ENCODE results near the gene TTC7B. TPM values are rescaled to one million over a fixed set of nuclear protein-coding genes. Genes with fewer than 3 reads are reported as not detected.

TTC7B gene
- total and polyA plus RNA-seq, 2 of the 13 experiments (the other 11 are each of a cell fraction or from before 2014, with no cell fraction given), result 1.3 to 3.2 TPM

DNA sequence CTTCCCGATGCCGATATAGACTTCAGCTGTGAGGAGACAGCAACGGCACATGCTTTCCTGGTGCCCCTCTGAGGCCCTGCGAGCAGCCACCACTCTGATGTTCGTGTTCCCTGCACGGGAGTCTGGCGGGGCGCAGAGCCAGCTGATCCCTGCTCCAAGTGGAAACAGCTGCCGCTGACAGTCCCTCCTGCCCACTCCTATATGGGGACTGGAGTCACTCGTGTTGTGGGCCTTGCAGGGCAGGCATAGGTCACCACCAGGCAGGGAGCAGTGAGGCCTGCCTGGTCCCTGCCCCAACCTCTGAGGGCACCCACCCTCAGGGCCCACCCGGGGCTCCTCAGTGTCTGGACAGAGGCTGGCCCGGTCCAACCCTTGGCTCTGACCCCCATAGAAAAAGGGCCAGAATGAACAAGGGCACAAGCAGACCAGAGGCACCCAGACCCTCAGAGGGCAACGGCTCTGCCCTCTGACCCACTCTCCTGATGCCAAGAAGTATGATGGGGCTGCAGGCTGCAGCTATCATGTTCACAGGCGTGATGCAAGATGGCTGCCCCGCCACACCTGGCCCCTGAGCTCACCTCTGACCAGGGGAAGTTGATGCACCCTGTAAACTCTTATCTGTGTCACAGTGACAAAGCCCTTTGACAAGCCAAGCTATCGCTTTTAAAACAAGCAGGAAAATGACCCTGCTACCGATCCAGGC is 237.8 kb downstream of the TTC7B start:
- H3K9me3 ChIP-seq (ENCODE audit: low read length), result no peaks in the 10 kb centered on the region
- no peak overlapping the region for H3K4me2 ChIP-seq (ENCODE audit: low read depth, low read length)
- H3K27me3 ChIP-seq (ENCODE audit: control insufficient read depth in 1 of 2, insufficient read depth in 2 of 2, low read length in 2 of 2), result no peaks in the 10 kb centered on the region; a peak in 1 of 5 replicates
- POLR2A ChIA-PET, result no interaction called here
- BruUV-seq (replicated peaks), result no TSS peak
- no peaks in the 10 kb centered on the region for H3K4me1 ChIP-seq (ENCODE audit: insufficient read depth, low read length)
- no peak overlapping the region for H3K9ac ChIP-seq (ENCODE audit: insufficient read depth, low read depth, low read length)
- DNase-seq (ENCODE audit: low spot score) (no peak), FAIRE-seq (no peak), ATAC-seq (no peak)
- in situ Hi-C loops (cut with HindIII; ENCODE audit: extremely low pct_ligation_motif_present, low pct_unique_long_range_greater_than_20kb), result no loop called here
- H3K36me3 ChIP-seq (replicated peaks in 1 of 2; ENCODE audit: control insufficient read depth in 1 of 2, insufficient read depth in 2 of 2, low read length in 2 of 2), result no peaks in the 10 kb centered on the region
- TF ChIP-seq, protein P1, sequence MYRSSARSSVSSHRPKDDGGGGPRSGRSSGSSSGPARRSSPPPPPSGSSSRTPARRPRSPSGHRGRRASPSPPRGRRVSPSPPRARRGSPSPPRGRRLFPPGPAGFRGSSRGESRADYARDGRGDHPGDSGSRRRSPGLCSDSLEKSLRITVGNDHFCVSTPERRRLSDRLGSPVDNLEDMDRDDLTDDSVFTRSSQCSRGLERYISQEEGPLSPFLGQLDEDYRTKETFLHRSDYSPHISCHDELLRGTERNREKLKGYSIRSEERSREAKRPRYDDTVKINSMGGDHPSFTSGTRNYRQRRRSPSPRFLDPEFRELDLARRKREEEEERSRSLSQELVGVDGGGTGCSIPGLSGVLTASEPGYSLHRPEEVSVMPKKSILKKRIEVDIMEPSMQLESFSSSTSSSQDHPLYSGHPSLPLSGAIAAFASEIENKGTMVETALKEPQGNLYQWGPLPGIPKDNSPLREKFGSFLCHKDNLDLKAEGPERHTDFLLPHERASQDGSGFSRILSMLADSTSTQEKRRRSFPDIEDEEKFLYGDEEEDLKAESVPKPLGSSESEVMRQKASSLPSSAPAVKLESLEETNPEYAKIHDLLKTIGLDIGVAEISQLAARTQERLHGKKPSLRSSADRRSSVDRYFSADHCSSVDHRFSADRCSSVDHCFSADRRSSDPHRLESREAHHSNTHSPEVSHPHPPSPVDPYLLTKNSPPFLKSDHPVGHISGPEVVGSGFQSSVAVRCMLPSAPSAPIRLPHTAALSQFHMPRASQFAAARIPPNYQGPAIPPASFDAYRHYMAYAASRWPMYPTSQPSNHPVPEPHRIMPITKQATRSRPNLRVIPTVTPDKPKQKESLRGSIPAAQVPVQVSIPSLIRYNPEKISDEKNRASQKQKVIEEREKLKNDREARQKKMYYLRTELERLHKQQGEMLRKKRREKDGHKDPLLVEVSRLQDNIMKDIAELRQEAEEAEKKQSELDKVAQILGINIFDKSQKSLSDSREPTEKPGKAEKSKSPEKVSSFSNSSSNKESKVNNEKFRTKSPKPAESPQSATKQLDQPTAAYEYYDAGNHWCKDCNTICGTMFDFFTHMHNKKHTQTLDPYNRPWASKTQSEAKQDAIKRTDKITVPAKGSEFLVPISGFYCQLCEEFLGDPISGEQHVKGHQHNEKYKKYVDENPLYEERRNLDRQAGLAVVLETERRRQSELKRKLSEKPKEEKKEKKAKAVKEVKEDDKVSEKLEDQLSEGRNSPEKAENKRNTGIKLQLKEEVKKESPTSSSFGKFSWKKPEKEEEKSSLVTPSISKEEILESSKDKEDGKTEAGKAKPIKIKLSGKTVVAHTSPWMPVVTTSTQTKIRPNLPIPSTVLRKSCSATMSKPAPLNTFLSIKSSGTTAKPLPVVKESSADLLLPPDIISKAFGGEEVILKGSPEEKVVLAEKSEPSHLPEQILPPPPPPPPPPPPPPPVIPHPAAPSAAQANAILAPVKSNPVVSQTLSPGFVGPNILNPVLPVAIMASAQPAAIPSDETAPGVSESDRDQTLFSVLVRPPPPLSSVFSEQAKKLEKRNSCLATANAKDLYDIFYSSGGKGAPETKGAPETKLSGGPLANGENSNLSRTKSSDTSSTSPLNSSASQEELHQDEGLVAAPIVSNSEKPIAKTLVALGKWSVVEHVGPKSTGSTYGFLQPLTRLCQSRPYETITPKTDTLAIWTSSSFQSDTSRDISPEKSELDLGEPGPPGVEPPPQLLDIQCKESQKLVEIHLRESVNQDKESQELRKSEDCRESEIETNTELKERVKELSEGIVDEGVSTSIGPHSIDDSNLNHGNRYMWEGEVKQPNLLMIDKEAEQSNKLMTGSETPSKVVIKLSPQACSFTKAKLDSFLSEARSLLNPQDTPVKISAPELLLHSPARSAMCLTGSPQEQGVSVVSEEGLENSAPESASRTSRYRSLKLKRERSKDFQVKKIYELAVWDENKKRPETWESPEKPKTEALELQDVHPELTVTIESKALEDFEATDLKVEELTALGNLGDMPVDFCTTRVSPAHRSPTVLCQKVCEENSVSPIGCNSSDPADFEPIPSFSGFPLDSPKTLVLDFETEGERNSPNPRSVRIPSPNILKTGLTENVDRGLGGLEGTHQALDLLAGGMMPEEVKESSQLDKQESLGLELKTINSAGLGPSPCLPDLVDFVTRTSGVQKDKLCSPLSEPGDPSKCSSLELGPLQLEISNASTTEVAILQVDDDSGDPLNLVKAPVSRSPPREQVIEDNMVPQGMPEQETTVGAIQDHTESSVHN (CRISPR knock-in tag; IDR thresholded peaks at IDR 0.05), result no peak
- TF ChIP-seq SMC3 (IDR thresholded peaks at IDR 0.05; ENCODE audit: low read length) (no peak), NR2F6 (IDR thresholded peaks at IDR 0.05) (no peak), NR2F6 (CRISPR knock-in tag; IDR thresholded peaks at IDR 0.05) (no peak), PITX1 (CRISPR knock-in tag; IDR thresholded peaks at IDR 0.05) (no peak), IKZF1 (IDR thresholded peaks at IDR 0.05) (no peak), HNRNPUL1 (IDR thresholded peaks at IDR 0.05; ENCODE audit: low read depth, low read length) (no peak), HNF4A (CRISPR knock-in tag; IDR thresholded peaks at IDR 0.05) (no peak)
- TF ChIP-seq, protein P2, sequence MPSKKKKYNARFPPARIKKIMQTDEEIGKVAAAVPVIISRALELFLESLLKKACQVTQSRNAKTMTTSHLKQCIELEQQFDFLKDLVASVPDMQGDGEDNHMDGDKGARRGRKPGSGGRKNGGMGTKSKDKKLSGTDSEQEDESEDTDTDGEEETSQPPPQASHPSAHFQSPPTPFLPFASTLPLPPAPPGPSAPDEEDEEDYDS (CRISPR knock-in tag; IDR thresholded peaks at IDR 0.05), result no peak
- TF ChIP-seq, protein P3, sequence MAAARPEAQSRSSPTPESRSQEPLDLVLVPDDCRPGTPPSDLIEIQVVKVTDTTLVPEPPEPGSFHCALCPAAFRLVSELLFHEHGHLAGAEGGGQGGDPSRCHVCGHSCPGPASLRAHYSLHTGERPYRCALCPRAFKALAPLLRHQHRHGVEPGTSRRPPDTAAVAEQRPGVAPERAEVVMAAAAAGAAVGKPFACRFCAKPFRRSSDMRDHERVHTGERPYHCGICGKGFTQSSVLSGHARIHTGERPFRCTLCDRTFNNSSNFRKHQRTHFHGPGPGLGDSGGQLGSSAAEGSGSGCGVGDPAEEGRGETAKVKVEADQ (CRISPR knock-in tag; IDR thresholded peaks at IDR 0.05; ENCODE audit: borderline replicate concordance), result no peak
- H4K20me1 ChIP-seq (ENCODE audit: insufficient read depth, low read length), result no peaks in the 10 kb centered on the region
- no peak overlapping the region for H3K4me3 ChIP-seq (replicated peaks in 1 of 3; ENCODE audit: insufficient read depth in 1 of 3, low read depth in 2 of 3, low read length in 3 of 3)
- intact Hi-C loops (cut with micrococcal nuclease; ENCODE audit: unreplicated experiment), result no loop called here
- no peaks in the 10 kb centered on the region for H3K79me2 ChIP-seq (ENCODE audit: insufficient read depth, low read length)
- H2AFZ ChIP-seq (ENCODE audit: low read length), result no peak overlapping the region
- H3K27ac ChIP-seq (ENCODE audit: extremely low read length, insufficient read depth, low read length), result no peak overlapping the region
- WGBS (ENCODE audit: low lambda C conversion rate), result 35% methylated on average over 3 of the region's 17 CpGs
- CTCF ChIA-PET (ENCODE audit: low intra/inter-chr PET ratio, low total read pairs), result no interaction called here
